ENCODE measurements around the gene IFNG-AS1.

IFNG-AS1 gene

GRCh38 chr12:67957383-67957782 is 31.9 kb upstream of the IFNG-AS1 start (continued):
- TF ChIP-seq INSM2 (tag by site-specific recombination; IDR thresholded peaks at IDR 0.05) (no peak), ZNF792 (tag by site-specific recombination; IDR thresholded peaks at IDR 0.05) (no peak), IKZF3 (tag by site-specific recombination; IDR thresholded peaks at IDR 0.05) (no peak), ZNF37A (tag by site-specific recombination; IDR thresholded peaks at IDR 0.05) (0 out of 2 replicates have a peak, but pooled peaks have one; percentile 25), ZNF791 (tag by site-specific recombination; IDR thresholded peaks at IDR 0.05) (no peak), PRDM6 (tag by site-specific recombination; IDR thresholded peaks at IDR 0.05) (no peak), ZNF146 (tag by site-specific recombination; IDR thresholded peaks at IDR 0.05) (no peak), ZNF658 (tag by site-specific recombination; IDR thresholded peaks at IDR 0.05) (no peak)
- TF ChIP-seq, protein P1, sequence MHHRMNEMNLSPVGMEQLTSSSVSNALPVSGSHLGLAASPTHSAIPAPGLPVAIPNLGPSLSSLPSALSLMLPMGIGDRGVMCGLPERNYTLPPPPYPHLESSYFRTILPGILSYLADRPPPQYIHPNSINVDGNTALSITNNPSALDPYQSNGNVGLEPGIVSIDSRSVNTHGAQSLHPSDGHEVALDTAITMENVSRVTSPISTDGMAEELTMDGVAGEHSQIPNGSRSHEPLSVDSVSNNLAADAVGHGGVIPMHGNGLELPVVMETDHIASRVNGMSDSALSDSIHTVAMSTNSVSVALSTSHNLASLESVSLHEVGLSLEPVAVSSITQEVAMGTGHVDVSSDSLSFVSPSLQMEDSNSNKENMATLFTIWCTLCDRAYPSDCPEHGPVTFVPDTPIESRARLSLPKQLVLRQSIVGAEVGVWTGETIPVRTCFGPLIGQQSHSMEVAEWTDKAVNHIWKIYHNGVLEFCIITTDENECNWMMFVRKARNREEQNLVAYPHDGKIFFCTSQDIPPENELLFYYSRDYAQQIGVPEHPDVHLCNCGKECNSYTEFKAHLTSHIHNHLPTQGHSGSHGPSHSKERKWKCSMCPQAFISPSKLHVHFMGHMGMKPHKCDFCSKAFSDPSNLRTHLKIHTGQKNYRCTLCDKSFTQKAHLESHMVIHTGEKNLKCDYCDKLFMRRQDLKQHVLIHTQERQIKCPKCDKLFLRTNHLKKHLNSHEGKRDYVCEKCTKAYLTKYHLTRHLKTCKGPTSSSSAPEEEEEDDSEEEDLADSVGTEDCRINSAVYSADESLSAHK (tag by site-specific recombination; IDR thresholded peaks at IDR 0.05), result no peak

DNA sequence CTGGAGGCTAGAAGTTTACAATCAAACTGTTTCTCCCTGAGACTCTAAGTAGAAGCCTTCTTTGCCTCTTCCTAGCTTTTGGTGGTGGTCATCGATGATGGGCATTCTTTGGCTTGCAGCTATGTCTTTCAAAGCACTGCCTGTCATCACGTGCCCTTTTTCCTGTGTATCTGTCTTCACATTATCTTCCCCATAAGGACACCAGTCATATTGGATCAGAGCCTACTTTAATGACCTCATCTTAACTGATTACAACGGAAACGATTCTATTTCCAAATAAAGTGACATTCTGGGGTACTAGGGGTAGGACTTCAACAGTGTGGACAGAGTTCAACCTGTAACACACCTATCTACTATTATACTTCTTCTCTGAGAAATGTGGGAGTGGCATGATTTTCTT is 31.1 kb upstream of the IFNG-AS1 start:
- POLR2A ChIA-PET, result no interaction called here
- Histone ChIP-seq H3K4me3 (ENCODE audit: low read depth, low read length) (no peak overlapping the region), H3K36me3 (ENCODE audit: control insufficient read depth in 2 of 2, insufficient read depth in 1 of 2, low read length in 2 of 2) (no peaks in the 10 kb centered on the region), H3K4me1 (ENCODE audit: control insufficient read depth, insufficient read depth, low read length) (0 out of 2 replicates have a peak, but pooled peaks cover 6% of the 10 kb centered on the region), H3K27ac (ENCODE audit: extremely low read depth, low read depth, low read length) (no peak overlapping the region), H3K9me3 (ENCODE audit: control insufficient read depth, insufficient read depth, low read depth, low read length) (no peaks in the 10 kb centered on the region)
- TF ChIP-seq ZNF16 (tag by site-specific recombination; IDR thresholded peaks at IDR 0.05; ENCODE audit: low read depth), result no peak
- TF ChIP-seq, protein P2, sequence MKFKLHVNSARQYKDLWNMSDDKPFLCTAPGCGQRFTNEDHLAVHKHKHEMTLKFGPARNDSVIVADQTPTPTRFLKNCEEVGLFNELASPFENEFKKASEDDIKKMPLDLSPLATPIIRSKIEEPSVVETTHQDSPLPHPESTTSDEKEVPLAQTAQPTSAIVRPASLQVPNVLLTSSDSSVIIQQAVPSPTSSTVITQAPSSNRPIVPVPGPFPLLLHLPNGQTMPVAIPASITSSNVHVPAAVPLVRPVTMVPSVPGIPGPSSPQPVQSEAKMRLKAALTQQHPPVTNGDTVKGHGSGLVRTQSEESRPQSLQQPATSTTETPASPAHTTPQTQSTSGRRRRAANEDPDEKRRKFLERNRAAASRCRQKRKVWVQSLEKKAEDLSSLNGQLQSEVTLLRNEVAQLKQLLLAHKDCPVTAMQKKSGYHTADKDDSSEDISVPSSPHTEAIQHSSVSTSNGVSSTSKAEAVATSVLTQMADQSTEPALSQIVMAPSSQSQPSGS (tag by site-specific recombination; IDR thresholded peaks at IDR 0.05; ENCODE audit: low read depth), result peak; percentile 64; the same call in 1 of the 2 replicates
- CTCF ChIA-PET, result interaction anchor here (0.6 kb wide), 1 partner anchor 296 kb away, joined by 3 read pairs; no protein-coding TSS in a partner anchor

GRCh38 chr12:67964456-67964855 is 24.8 kb upstream of the IFNG-AS1 start:
- Histone ChIP-seq H3K4me3 (ENCODE audit: low read depth, low read length) (no peak overlapping the region), H3K27ac (ENCODE audit: extremely low read depth, low read depth, low read length) (no peak overlapping the region), H3K4me1 (ENCODE audit: control insufficient read depth, insufficient read depth, low read length) (no peaks in the 10 kb centered on the region), H3K36me3 (ENCODE audit: control insufficient read depth in 2 of 2, insufficient read depth in 1 of 2, low read length in 2 of 2) (no peaks in the 10 kb centered on the region), H3K9me3 (ENCODE audit: control insufficient read depth, insufficient read depth, low read depth, low read length) (no peaks in the 10 kb centered on the region)
- CTCF ChIA-PET, result interaction anchor here (0.6 kb wide), 1 partner anchor 657 kb away, joined by 4 read pairs; no protein-coding TSS in a partner anchor
- TF ChIP-seq KLF8 (tag by site-specific recombination; IDR thresholded peaks at IDR 0.05), result no peak
- TF ChIP-seq ZBTB17 (tag by site-specific recombination; IDR thresholded peaks at IDR 0.05), result no peak
- no peak for TF ChIP-seq ZNF174 (tag by site-specific recombination; IDR thresholded peaks at IDR 0.05)
- TF ChIP-seq KLF16 (tag by site-specific recombination; IDR thresholded peaks at IDR 0.05), result no peak
- TF ChIP-seq BCL11B (tag by site-specific recombination; IDR thresholded peaks at IDR 0.05; ENCODE audit: low read depth), result no peak
- TF ChIP-seq ZBTB1 (tag by site-specific recombination; IDR thresholded peaks at IDR 0.05), result no peak
- TF ChIP-seq REPIN1 (tag by site-specific recombination; IDR thresholded peaks at IDR 0.05; ENCODE audit: low read depth), result no peak
- TF ChIP-seq ZNF248 (tag by site-specific recombination; IDR thresholded peaks at IDR 0.05), result no peak
- no peak for TF ChIP-seq ZSCAN30 (tag by site-specific recombination; IDR thresholded peaks at IDR 0.05)
- no peak for TF ChIP-seq ZNF585B (tag by site-specific recombination; IDR thresholded peaks at IDR 0.05)
- TF ChIP-seq ZNF660 (tag by site-specific recombination; IDR thresholded peaks at IDR 0.05), result no peak
- TF ChIP-seq ZFHX2 (tag by site-specific recombination; conservative IDR thresholded peaks at IDR 0.05), result no peak
- POLR2A ChIA-PET, result no interaction called here
